Measurements from ENCODE around the gene SPOCK1. TPM values are rescaled to one million over a fixed set of nuclear protein-coding genes. Genes with fewer than 3 reads are reported as not detected.

SPOCK1 gene
- total RNA-seq, 4 donors from 2014 or later: 22.7 to 117 (median 41.8) TPM

DNA sequence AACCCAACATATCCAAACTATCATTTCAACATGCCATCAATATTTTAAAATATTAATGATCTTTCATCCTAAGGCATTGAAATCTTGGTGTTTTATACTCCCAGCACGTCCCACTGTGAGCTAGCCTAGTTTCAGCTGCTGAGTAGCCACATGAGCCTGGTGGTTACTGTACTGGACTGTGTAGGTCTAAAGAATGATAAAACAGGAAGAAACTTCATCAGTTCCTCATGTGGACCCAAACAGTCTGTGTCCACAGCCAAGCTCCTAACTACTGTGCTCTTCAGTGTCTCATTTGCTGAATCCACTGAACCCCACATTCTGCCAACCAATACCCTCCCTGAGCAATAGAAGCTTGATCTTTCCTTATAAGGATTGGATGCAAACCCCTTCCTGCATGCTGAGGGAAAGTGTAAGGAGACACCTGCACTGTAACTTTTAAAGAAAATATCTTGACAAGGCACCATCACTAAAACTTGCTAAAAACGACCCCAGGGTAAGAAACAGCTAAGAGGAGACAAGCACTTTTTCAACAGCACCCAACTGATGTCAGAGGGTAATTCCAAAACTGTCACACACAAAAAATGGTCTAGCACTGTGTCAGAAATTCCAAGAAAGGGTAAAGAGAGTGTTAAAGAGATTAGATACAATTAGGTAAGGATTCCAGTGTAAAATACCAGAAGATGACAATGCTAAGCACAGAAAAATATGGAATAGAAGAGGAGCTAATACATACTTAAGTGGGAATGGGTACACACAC, 126.9 kb downstream of the SPOCK1 start:
- no peak for DNase-seq (ENCODE audit: low spot score)
- no peak for ATAC-seq (ENCODE audit: low FRiP score)
- TF ChIP-seq, protein P1, sequence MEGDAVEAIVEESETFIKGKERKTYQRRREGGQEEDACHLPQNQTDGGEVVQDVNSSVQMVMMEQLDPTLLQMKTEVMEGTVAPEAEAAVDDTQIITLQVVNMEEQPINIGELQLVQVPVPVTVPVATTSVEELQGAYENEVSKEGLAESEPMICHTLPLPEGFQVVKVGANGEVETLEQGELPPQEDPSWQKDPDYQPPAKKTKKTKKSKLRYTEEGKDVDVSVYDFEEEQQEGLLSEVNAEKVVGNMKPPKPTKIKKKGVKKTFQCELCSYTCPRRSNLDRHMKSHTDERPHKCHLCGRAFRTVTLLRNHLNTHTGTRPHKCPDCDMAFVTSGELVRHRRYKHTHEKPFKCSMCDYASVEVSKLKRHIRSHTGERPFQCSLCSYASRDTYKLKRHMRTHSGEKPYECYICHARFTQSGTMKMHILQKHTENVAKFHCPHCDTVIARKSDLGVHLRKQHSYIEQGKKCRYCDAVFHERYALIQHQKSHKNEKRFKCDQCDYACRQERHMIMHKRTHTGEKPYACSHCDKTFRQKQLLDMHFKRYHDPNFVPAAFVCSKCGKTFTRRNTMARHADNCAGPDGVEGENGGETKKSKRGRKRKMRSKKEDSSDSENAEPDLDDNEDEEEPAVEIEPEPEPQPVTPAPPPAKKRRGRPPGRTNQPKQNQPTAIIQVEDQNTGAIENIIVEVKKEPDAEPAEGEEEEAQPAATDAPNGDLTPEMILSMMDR (IDR thresholded peaks at IDR 0.05): no peak

DNA sequence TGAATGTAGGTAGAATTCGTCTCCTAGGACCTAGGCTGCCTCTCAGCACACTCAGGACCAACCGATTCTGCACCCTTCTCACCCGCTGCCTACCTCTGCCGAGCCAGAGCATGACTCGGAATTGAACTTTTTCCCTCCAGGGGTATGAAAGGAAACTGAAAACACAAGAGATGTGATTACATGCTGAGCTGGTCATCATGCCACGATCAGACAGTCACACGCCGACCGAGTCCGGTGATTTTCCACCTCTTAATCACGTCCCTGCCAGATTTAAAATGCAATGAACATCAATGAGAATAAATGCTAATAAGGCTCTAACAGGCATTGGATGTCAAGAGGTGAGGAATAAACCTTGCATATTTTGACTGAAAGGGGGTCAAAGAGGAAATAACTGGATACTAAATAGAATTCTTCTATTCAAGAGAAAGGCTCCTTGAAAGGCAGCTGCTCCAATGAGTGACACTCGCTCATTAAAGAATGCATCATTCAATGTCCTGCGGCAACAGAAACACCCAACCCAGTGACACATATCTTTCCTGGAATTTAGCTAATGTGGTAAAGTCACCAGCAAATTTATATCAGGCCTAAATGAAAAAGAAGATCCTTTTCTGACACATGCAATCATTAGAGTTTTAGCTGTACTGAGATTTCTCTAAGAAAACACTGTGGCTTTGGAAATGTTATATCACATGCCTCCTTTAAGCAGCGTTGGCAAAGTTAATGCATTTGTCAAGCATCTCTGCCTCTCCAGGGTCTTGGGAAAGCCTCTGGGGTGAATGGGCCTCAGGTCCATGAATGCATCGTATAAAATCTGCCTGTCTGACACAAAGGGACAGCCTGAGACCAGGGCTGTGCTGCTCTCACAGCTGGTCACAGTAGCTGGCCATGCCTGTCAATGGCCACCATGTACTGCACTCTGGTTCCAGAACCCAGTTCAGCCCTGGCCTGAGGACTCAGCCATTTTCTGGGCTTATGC, 128.7 kb downstream of the SPOCK1 start:
- ATAC-seq (ENCODE audit: low FRiP score) (no peak), DNase-seq (ENCODE audit: low spot score) (no peak)
- TF ChIP-seq, protein P1 (IDR thresholded peaks at IDR 0.05): no peak

DNA sequence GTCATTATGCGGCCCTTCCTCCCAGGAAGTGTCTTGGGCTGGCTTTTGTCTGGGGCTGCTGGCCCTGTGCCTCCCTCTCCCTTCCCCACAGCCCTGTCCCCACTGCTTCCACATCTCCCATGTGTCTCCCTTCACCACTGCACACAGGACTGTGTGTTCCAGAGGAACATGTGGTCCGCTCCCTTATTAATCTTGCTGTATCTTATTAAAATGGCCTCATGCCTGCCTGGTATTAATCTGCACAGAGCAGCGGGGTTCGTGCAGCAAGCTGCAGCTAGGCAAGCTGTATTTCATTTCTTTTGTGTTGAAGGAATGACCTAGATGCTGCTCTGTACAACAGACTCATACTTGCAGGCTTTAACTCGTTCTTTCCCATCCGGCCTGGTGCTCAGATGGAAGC, 130.5 kb downstream of the SPOCK1 start:
- TF ChIP-seq, protein P1 (IDR thresholded peaks at IDR 0.05): no peak

DNA sequence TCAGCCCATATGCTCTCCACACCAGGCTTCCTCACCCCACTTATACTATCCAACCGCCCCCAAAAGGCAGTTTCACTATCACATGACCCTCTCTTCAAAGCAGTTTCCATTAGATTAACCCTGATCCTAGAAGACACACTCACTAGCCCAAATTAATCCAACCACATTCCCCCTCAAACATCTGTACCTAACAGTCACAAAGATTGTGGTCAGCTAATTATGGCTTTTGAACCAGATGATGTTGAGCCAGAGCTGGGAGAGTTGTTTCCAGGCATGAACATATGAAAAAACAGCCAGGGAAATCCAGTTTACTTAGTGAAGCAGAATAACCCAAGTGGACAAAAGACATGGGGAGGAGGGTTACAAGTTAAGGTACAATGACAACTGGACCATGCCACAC, 131.2 kb downstream of the SPOCK1 start:
- TF ChIP-seq, protein P1 (IDR thresholded peaks at IDR 0.05): no peak
- ATAC-seq (ENCODE audit: low FRiP score) (no peak), DNase-seq (ENCODE audit: low spot score) (no peak)

More for the DNA sequence above, 130.5 kb downstream of the SPOCK1 start:
- ATAC-seq (ENCODE audit: low FRiP score) (no peak), DNase-seq (ENCODE audit: low spot score) (no peak)

DNA sequence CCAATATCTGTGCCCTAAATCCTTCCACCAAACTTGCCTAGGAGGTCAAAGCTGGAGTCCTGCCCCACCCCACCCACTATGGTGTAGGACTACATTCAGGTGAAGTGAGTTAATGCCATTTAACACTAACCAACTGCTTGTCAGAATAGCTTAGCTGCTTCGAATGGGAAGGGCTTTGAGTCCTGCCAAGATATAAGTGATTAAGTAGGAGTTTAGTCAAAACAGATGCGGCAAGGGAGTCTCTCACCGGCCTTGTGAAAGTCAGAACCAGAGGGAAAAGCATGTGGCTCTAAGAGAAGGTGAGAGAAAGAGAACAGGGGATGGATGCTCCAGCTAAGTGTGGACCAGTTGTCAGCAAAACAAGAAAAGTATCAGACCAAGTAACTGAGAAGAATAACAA, 132.6 kb downstream of the SPOCK1 start:
- TF ChIP-seq, protein P1 (IDR thresholded peaks at IDR 0.05): no peak
- DNase-seq (ENCODE audit: low spot score) (no peak), ATAC-seq (ENCODE audit: low FRiP score) (no peak)

DNA sequence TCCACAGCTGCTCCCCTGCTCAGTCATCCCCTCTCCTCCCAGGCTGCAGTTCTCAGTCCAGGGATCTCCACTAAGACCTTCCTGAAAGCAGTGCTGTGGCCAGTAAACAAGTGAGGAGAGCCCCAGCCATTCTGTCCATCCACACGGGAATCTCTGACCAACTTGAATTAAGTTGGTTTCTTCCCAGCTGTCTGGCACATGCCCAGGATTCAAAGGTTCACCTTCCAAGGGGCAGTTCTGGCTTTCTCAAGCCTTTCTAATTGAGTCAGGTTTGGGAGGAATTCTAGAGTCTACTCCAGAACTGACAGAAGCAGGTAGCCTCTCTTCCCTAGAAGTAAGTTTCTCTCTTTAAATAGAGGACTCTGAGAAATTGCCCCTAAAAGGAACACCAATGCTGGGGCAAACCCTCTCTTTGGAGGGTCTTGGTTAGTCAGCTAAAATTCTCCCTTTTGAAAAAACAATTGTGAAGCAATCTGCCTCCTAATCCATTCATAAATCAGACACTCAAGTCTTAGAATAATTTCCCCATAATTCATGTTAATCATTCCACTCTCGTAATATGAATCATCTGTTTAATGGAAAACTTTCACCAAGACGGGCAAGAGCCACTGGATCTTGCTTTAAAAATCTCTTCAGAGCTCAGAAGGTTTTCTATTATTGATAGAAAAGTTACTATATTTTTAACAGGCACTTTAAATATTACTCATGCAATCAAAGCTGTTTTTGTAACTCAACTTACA, 133.8 kb downstream of the SPOCK1 start:
- ATAC-seq (ENCODE audit: low FRiP score) (peak; percentile 37), DNase-seq (ENCODE audit: low spot score) (no peak)
- TF ChIP-seq, protein P1 (IDR thresholded peaks at IDR 0.05): no peak

Measured in omental fat pad (tissue), 4 donors.